ENCODE data around the gene PPP6R2. TPM values are rescaled to one million over a fixed set of nuclear protein-coding genes. Genes with fewer than 3 reads are reported as not detected.

Gene PPP6R2
- total RNA-seq, 5 donors from 2014 or later (not counting 1 experiment from before 2014, with no cell fraction given), result 71.2 to 105 (median 96.8) TPM

DNA sequence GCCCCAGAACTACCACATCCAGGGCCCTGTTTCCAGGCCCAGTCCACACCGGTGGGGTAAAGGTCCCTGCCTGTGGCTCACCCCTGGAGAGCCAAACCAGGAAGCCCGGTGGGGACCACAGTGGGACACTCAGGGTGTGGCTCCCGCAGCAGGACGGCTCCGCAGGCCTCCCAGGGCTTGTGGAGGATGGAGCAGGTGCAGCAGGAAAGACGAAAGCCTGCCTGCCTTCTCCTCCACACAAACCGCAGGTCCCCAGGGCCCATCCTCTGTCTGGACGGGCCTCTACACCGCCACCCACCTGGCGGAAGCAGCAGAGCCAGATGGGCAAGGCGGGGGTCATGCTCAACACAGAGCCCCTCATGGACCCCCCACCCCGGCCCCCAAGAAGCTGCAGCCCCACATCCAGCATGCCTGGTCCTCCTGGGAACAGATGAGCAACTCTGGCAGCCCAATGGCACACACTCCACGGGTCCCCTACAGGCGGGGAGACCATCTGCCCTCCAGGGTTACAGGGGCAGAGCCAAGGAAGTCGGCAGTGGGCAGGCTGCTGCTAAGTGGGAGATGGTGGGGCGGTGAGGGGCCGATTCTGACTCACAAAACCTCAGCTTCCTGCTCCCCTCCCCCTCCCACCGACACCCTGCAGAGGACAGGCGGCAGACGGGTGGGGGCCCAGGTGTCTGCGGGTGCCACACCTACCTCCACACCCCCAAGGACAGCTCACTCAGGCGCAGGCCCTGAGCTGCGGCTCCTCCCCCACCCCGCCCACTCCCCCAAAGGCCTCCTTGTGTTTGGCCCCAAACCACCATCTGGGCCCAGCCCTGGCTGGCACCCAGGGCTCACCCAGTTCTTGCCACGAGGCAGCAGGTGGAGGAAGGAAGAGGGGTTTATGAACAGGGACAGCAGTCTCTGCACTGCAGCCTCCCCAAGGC is 126.5 kb downstream of the PPP6R2 start:
- H3K27me3 ChIP-seq (replicated peaks in 1 of 2; ENCODE audit: control insufficient read depth in 2 of 2, extremely low read depth in 1 of 2, insufficient read depth in 2 of 2, low read length in 1 of 2), result no peaks in the 10 kb centered on the region
- WGBS (ENCODE audit: insufficient coverage), result 0% methylated on average over 13 of the region's 25 CpGs
- peak; percentile 93 to 99 (median 98) for DNase-seq
- H3K4me1 ChIP-seq (ENCODE audit: control insufficient read depth in 1 of 2, extremely low read depth in 1 of 2, insufficient read depth in 2 of 2, low read length in 2 of 2), result peaks cover 42 to 85% of the 10 kb centered on the region in 2 experiments
- peak overlapping the region; percentile 44 to 69 for H3K4me3 ChIP-seq (ENCODE audit: control insufficient read depth in 1 of 2, extremely low read depth in 1 of 2, low read length in 1 of 2)
- no peaks in the 10 kb centered on the region for H3K9me3 Mint-ChIP-seq
- H3K4me3 Mint-ChIP-seq, result peak overlapping the region; percentile 72 to 91 (median 75)
- ChIA-PET CTCF (interaction anchor here in 1 of 2 donors (0.5 to 1.2 kb wide), 6 partner anchors 10 to 152 kb away, joined by 3 to 13 read pairs (median 3); partner anchors contain the start of genes LMF2, NCAPH2 and SCO2), POLR2A (interaction anchor here in 1 of 2 donors (1.0 to 1.4 kb wide), 2 partner anchors 56 to 151 kb away, joined by 4 to 5 read pairs; partner anchors contain the start of gene SCO2)
- H3K4me1 Mint-ChIP-seq, result peaks cover 64 to 69% (median 67%) of the 10 kb centered on the region in 3 donors
- peak overlapping the region; percentile 97 to 98 for H3K27ac Mint-ChIP-seq
- peak; percentile 83 to 89 (median 86) for ATAC-seq (replicated peaks in 1 of 4)
- peak overlapping the region; percentile 82 for H3K27ac ChIP-seq (ENCODE audit: low read length)
- peaks cover 20% of the 10 kb centered on the region for H3K36me3 Mint-ChIP-seq
- no peaks in the 10 kb centered on the region for H3K9me3 ChIP-seq
- H3K27me3 Mint-ChIP-seq, result no peaks in the 10 kb centered on the region
- H3K36me3 ChIP-seq (ENCODE audit: control insufficient read depth in 2 of 2, extremely low read depth in 1 of 2, insufficient read depth in 1 of 2, low read length in 1 of 2), result peaks cover 3 to 33% of the 10 kb centered on the region in 2 donors

GRCh38 chr22:50470491-50470890 is 127.4 kb downstream of the PPP6R2 start:
- H3K4me3 ChIP-seq (ENCODE audit: control insufficient read depth in 1 of 2, extremely low read depth in 1 of 2, low read length in 1 of 2), result peak overlapping the region; percentile 44 to 46
- peak overlapping the region; percentile 82 for H3K27ac ChIP-seq (ENCODE audit: low read length)
- ATAC-seq (replicated peaks in 1 of 4), result no peak
- peak overlapping the region; percentile 72 to 91 (median 75) for H3K4me3 Mint-ChIP-seq
- H3K4me1 Mint-ChIP-seq, result peaks cover 66 to 72% (median 71%) of the 10 kb centered on the region in 3 donors
- ChIA-PET CTCF (interaction anchor here (0.6 to 1.2 kb wide), 5 partner anchors 9 to 150 kb away, joined by 3 to 13 read pairs (median 5); partner anchors contain the start of genes LMF2 (in 1 of the 2), NCAPH2 (in 1 of the 2) and SCO2 (in 1 of the 2)), POLR2A (interaction anchor here (0.5 to 1.4 kb wide), 3 partner anchors 55 to 272 kb away, joined by 4 to 7 read pairs (median 5); partner anchors contain the start of gene SCO2 (in 1 of the 2))
- H3K36me3 ChIP-seq (ENCODE audit: control insufficient read depth in 2 of 2, extremely low read depth in 1 of 2, insufficient read depth in 1 of 2, low read length in 1 of 2), result peaks cover 3 to 26% of the 10 kb centered on the region in 2 donors
- no peaks in the 10 kb centered on the region for H3K27me3 ChIP-seq (replicated peaks in 1 of 2; ENCODE audit: control insufficient read depth in 2 of 2, extremely low read depth in 1 of 2, insufficient read depth in 2 of 2, low read length in 1 of 2)
- peak overlapping the region; percentile 97 to 98 for H3K27ac Mint-ChIP-seq
- WGBS (ENCODE audit: insufficient coverage), result 26% methylated on average over 5 of the region's 6 CpGs
- no peak for DNase-seq
- no peaks in the 10 kb centered on the region for H3K9me3 Mint-ChIP-seq
- H3K9me3 ChIP-seq, result no peaks in the 10 kb centered on the region
- peaks cover 20% of the 10 kb centered on the region for H3K36me3 Mint-ChIP-seq
- H3K4me1 ChIP-seq (ENCODE audit: control insufficient read depth in 1 of 2, extremely low read depth in 1 of 2, insufficient read depth in 2 of 2, low read length in 2 of 2), result peaks cover 42 to 89% of the 10 kb centered on the region in 2 experiments
- no peaks in the 10 kb centered on the region for H3K27me3 Mint-ChIP-seq

- Histone ChIP-seq H3K4me1 (ENCODE audit: control insufficient read depth in 1 of 2, extremely low read depth in 1 of 2, insufficient read depth in 2 of 2, low read length in 2 of 2) (peaks cover 42 to 85% of the 10 kb centered on the region in 2 experiments), H3K27ac (ENCODE audit: low read length) (peak overlapping the region; percentile 82), H3K36me3 (ENCODE audit: control insufficient read depth in 2 of 2, extremely low read depth in 1 of 2, insufficient read depth in 1 of 2, low read length in 1 of 2) (peaks cover 3 to 18% of the 10 kb centered on the region in 2 donors), H3K4me3 (ENCODE audit: control insufficient read depth in 1 of 2, extremely low read depth in 1 of 2, low read length in 1 of 2) (peak overlapping the region in 1 of 2 donors; percentile 46), H3K27me3 (replicated peaks in 1 of 2; ENCODE audit: control insufficient read depth in 2 of 2, extremely low read depth in 1 of 2, insufficient read depth in 2 of 2, low read length in 1 of 2) (no peaks in the 10 kb centered on the region), H3K9me3 (no peaks in the 10 kb centered on the region)
- Mint-ChIP-seq H3K4me1 (peaks cover 71 to 73% (median 71%) of the 10 kb centered on the region in 3 donors), H3K27me3 (no peaks in the 10 kb centered on the region), H3K4me3 (peak overlapping the region; percentile 72 to 91 (median 75)), H3K9me3 (no peaks in the 10 kb centered on the region), H3K36me3 (peaks cover 15% of the 10 kb centered on the region), H3K27ac (peak overlapping the region; percentile 97 to 98)
- ATAC-seq (replicated peaks in 1 of 4), result no peak
- POLR2A ChIA-PET, result interaction anchor here (0.5 to 1.0 kb wide), 2 partner anchors 32 to 273 kb away, joined by 3 to 5 read pairs; no protein-coding TSS in a partner anchor
- CTCF ChIA-PET, result interaction anchor here in 1 of 2 donors (0.6 kb wide), 1 partner anchor 149 kb away, joined by 5 read pairs; no protein-coding TSS in a partner anchor
- WGBS (ENCODE audit: insufficient coverage), result 90% methylated on average over 2 of the region's 21 CpGs
- DNase-seq, result no peak
Measured at GRCh38 chr22:50471197-50471847, 128.2 kb downstream of the PPP6R2 start.

GRCh38 chr22:50471962-50472361 is 128.8 kb downstream of the PPP6R2 start:
- H3K9me3 Mint-ChIP-seq, result no peaks in the 10 kb centered on the region
- ChIA-PET CTCF (interaction anchor here in 1 of 2 donors (1.2 kb wide), 1 partner anchor 54 kb away, joined by 5 read pairs; the partner anchor contains the start of gene SCO2), POLR2A (interaction anchor here in 1 of 2 donors (1.0 kb wide), 1 partner anchor 32 kb away, joined by 3 read pairs; no protein-coding TSS in a partner anchor)
- H3K36me3 ChIP-seq (ENCODE audit: control insufficient read depth in 2 of 2, extremely low read depth in 1 of 2, insufficient read depth in 1 of 2, low read length in 1 of 2), result peaks cover 3 to 11% of the 10 kb centered on the region in 2 donors
- peak overlapping the region; percentile 97 to 98 for H3K27ac Mint-ChIP-seq
- no peaks in the 10 kb centered on the region for H3K9me3 ChIP-seq
- H3K27me3 Mint-ChIP-seq, result no peaks in the 10 kb centered on the region
- H3K4me3 ChIP-seq (ENCODE audit: control insufficient read depth in 1 of 2, extremely low read depth in 1 of 2, low read length in 1 of 2), result peak overlapping the region in 1 of 2 donors; percentile 40
- H3K4me1 Mint-ChIP-seq, result peaks cover 66 to 69% (median 67%) of the 10 kb centered on the region in 3 donors
- H3K36me3 Mint-ChIP-seq, result peaks cover 9% of the 10 kb centered on the region
- H3K27ac ChIP-seq (ENCODE audit: low read length), result peak overlapping the region; percentile 82
- DNase-seq (no peak), ATAC-seq (replicated peaks in 1 of 4) (no peak)
- peak overlapping the region; percentile 72 to 92 (median 91) for H3K4me3 Mint-ChIP-seq
- WGBS (ENCODE audit: insufficient coverage), result 87% methylated on average over 5 of the region's 5 CpGs
- H3K4me1 ChIP-seq (ENCODE audit: control insufficient read depth in 1 of 2, extremely low read depth in 1 of 2, insufficient read depth in 2 of 2, low read length in 2 of 2), result peaks cover 42 to 79% of the 10 kb centered on the region in 2 experiments
- no peaks in the 10 kb centered on the region for H3K27me3 ChIP-seq (replicated peaks in 1 of 2; ENCODE audit: control insufficient read depth in 2 of 2, extremely low read depth in 1 of 2, insufficient read depth in 2 of 2, low read length in 1 of 2)

DNA sequence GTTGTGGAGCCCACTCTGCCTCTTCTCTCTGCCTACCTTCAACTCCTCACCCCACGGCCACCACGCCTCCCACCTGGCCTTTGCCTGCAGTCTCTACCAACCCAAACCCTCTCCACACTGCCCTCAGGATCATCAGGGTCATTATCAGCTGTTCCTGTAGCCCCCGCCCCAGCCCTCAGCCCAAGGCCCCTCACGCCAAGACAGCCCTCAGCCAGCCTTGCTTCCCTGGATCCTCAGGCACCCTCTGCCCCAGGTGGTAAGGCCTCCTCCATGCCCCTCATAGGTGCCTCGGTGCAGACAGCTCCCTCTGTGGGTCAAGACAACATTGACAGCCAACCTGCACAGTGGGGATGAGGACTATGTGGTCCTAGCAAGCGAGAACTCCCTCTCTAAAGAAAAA is 130.0 kb downstream of the PPP6R2 start:
- no peaks in the 10 kb centered on the region for H3K27me3 Mint-ChIP-seq

More for the DNA sequence above, 130.0 kb downstream of the PPP6R2 start:
- ChIA-PET POLR2A (no interaction called here), CTCF (interaction anchor here in 1 of 2 donors (1.2 kb wide), 1 partner anchor 53 kb away, joined by 5 read pairs; the partner anchor contains the start of gene SCO2)
- Mint-ChIP-seq H3K36me3 (peaks cover 8% of the 10 kb centered on the region), H3K4me3 (peak overlapping the region; percentile 91 to 93 (median 92)), H3K4me1 (peaks cover 63 to 69% (median 63%) of the 10 kb centered on the region in 3 donors), H3K27ac (peak overlapping the region; percentile 97 to 98), H3K9me3 (no peaks in the 10 kb centered on the region)
- H3K4me1 ChIP-seq (ENCODE audit: control insufficient read depth in 1 of 2, extremely low read depth in 1 of 2, insufficient read depth in 2 of 2, low read length in 2 of 2), result peaks cover 39 to 68% of the 10 kb centered on the region in 2 experiments
- DNase-seq (peak in 25 of 35 experiments; percentile 14 to 71 (median 38)), ATAC-seq (replicated peaks in 1 of 4) (no peak)
- WGBS (ENCODE audit: insufficient coverage), result 83% methylated on average over 2 of the region's 6 CpGs
- peaks cover 0 to 2% of the 10 kb centered on the region in 2 experiments for H3K27me3 ChIP-seq (replicated peaks in 1 of 2; ENCODE audit: control insufficient read depth in 2 of 2, extremely low read depth in 1 of 2, insufficient read depth in 2 of 2, low read length in 1 of 2)
- peaks cover 1 to 3% of the 10 kb centered on the region in 2 donors for H3K36me3 ChIP-seq (ENCODE audit: control insufficient read depth in 2 of 2, extremely low read depth in 1 of 2, insufficient read depth in 1 of 2, low read length in 1 of 2)
- peak overlapping the region; percentile 82 for H3K27ac ChIP-seq (ENCODE audit: low read length)
- H3K9me3 ChIP-seq, result no peaks in the 10 kb centered on the region
- H3K4me3 ChIP-seq (ENCODE audit: control insufficient read depth in 1 of 2, extremely low read depth in 1 of 2, low read length in 1 of 2), result peak overlapping the region; percentile 72 to 78

Data from T-cell (primary cell).